H1 (cell line): ENCODE results near the gene CARM1. TPM values are rescaled to one million over a fixed set of nuclear protein-coding genes. Genes with fewer than 3 reads are reported as not detected.
"Not testable (repeated sequence)": the region's sequence is repeated elsewhere in the genome, so short reads cannot be mapped to it uniquely, and the experiment has no call there.

Experiments
- CTCF ChIA-PET: fragments of 300-600 bp; sonication (Branson Sonifier 250); formaldehyde crosslinking; loops from one replicate; lab custom pipeline; 2021; ENCODE audit not compliant: partially characterized antibody; lab: Charles Lee
- POLR2A ChIA-PET: fragments of 300-600 bp; sonication (Branson Sonifier 250); formaldehyde crosslinking; loops from one replicate; lab custom pipeline; 2021; ENCODE audit warnings: inconsistent platforms; ENCODE audit not compliant: partially characterized antibody; lab: Charles Lee
- DNase-seq, 2 experiments: peaks; one replicate each; pipeline versions ENCODE4 v3.0.0 to v3.0.0-alpha.2; 2010 to 2022; ENCODE audit warnings: low spot score in 2 of 2, low read depth in 1 of 2, mixed read lengths in 1 of 2
- FAIRE-seq: peaks from 2 replicates; lab custom pipeline; 2011; peaks lifted over from hg19 to GRCh38; lab: Jason Lieb, UNC
- H2AFZ ChIP-seq: 2 replicates; pipeline ENCODE4 v1.8.1; 2012; ENCODE audit warnings: low read length, inconsistent platforms
- H2AK5ac ChIP-seq: 2 replicates; pipeline ENCODE4 v1.6.1; 2013; ENCODE audit warnings: low read depth, low read length
- H2BK120ac ChIP-seq: replicated peaks from 2 replicates; pipeline ENCODE3; 2013; ENCODE audit warnings: low read depth, low read length, inconsistent platforms
- H2BK12ac ChIP-seq: 2 replicates; pipeline ENCODE4 v1.6.1; 2013; ENCODE audit warnings: low read depth, low read length
- H2BK15ac ChIP-seq: 2 replicates; pipeline ENCODE4 v1.6.1; 2013; ENCODE audit warnings: low read length
- H2BK20ac ChIP-seq: 2 replicates; pipeline ENCODE4 v1.6.1; 2013; ENCODE audit warnings: low read length
- H2BK5ac ChIP-seq: 2 replicates; pipeline ENCODE4 v1.6.1; 2013; ENCODE audit warnings: low read depth, low read length
- H3K14ac ChIP-seq: 2 replicates; pipeline ENCODE4 v1.6.1; 2013; ENCODE audit warnings: inconsistent platforms; ENCODE audit not compliant: insufficient read length
- H3K18ac ChIP-seq: 2 replicates; pipeline ENCODE4 v1.6.1; 2013; ENCODE audit warnings: low read length; ENCODE audit errors: extremely low read depth
- H3K23ac ChIP-seq: 2 replicates; pipeline ENCODE4 v1.6.1; 2013; ENCODE audit warnings: inconsistent platforms; ENCODE audit not compliant: insufficient read length
- H3K23me2 ChIP-seq: 2 replicates; pipeline ENCODE4 v1.6.1; 2013; ENCODE audit warnings: low read depth, low read length
- H3K27ac ChIP-seq: 2 replicates; pipeline ENCODE4 v1.6.1; 2011; ENCODE audit warnings: low read depth, low read length, inconsistent platforms
- H3K27me3 ChIP-seq, 4 experiments: replicated peaks in 1 of 4; 1 replicate in 1 of 4; 2 replicates in 3 of 4; pipeline versions ENCODE4 v1.6.1 to v1.8.1; 2011 to 2013; ENCODE audit warnings: low read length in 3 of 4, mild to moderate bottlenecking in 3 of 4, inconsistent platforms in 2 of 4, mixed read lengths in 2 of 4, moderate library complexity in 1 of 4; ENCODE audit not compliant: control insufficient read depth in 3 of 4, insufficient read depth in 3 of 4; ENCODE audit errors: extremely low read depth in 1 of 4
- H3K36me3 ChIP-seq, 4 experiments: 2 replicates each; pipeline versions ENCODE4 v1.6.1 to v1.8.1; 2011 to 2013; ENCODE audit warnings: mild to moderate bottlenecking in 4 of 4, low read length in 3 of 4, moderate library complexity in 2 of 4, control low read depth in 1 of 4, inconsistent platforms in 1 of 4; ENCODE audit not compliant: insufficient read depth in 4 of 4, control insufficient read depth in 2 of 4
- H3K4ac ChIP-seq: replicated peaks from 2 replicates; pipeline ENCODE3; 2013; ENCODE audit warnings: low read length, low read depth, mixed read lengths, inconsistent platforms; ENCODE audit not compliant: insufficient read length
- H3K4me1 ChIP-seq, 4 experiments: replicated peaks in 1 of 4; 1 replicate in 1 of 4; 2 replicates in 3 of 4; pipeline versions ENCODE4 v1.6.1 to v1.8.1; 2011 to 2013; ENCODE audit warnings: low read length in 3 of 4, inconsistent platforms in 2 of 4, mixed read lengths in 1 of 4; ENCODE audit not compliant: insufficient read depth in 4 of 4, control insufficient read depth in 3 of 4
- H3K4me2 ChIP-seq, 2 experiments: 2 replicates each; pipeline versions ENCODE4 v1.6.1 to v1.8.1; 2011 to 2013; ENCODE audit warnings: low read depth in 2 of 2, low read length in 2 of 2, control low read depth in 1 of 2, inconsistent platforms in 1 of 2, mild to moderate bottlenecking in 1 of 2; ENCODE audit not compliant: insufficient read depth in 1 of 2
- H3K4me3 ChIP-seq, 4 experiments: fragments of 200-600, 300-600 bp in 1 of 4; sonication (generic), shearing (Covaris generic), sonication (Bioruptor Twin) in 1 of 4; 2 replicates each; pipeline versions ENCODE4 v1.5.1 to v1.8.1; 2011 to 2016; ENCODE audit warnings: low read length in 4 of 4, low read depth in 3 of 4, control low read depth in 2 of 4, inconsistent platforms in 2 of 4, mild to moderate bottlenecking in 2 of 4, mixed read lengths in 1 of 4, moderate library complexity in 1 of 4; ENCODE audit not compliant: insufficient read depth in 2 of 4; ENCODE audit errors: extremely low read depth in 1 of 4
- H3K56ac ChIP-seq: replicated peaks from 2 replicates; pipeline ENCODE3; 2013; ENCODE audit warnings: low read depth, mild to moderate bottlenecking, mixed read lengths, low read length, inconsistent platforms; ENCODE audit not compliant: insufficient read length
- H3K79me1 ChIP-seq: 2 replicates; pipeline ENCODE4 v1.6.1; 2013; ENCODE audit warnings: low read depth, low read length, control low read depth
- H3K79me2 ChIP-seq, 2 experiments: 2 replicates each; pipeline versions ENCODE4 v1.6.1 to v1.8.1; 2012 to 2013; ENCODE audit warnings: low read length in 2 of 2, mild to moderate bottlenecking in 2 of 2, inconsistent platforms in 1 of 2; ENCODE audit not compliant: insufficient read depth in 2 of 2, control insufficient read depth in 1 of 2
- H3K9ac ChIP-seq, 4 experiments: replicated peaks in 1 of 4; 1 replicate in 1 of 4; 2 replicates in 3 of 4; pipeline versions ENCODE4 v1.6.1 to v1.8.1; 2011 to 2013; ENCODE audit warnings: low read depth in 3 of 4, low read length in 3 of 4, control low read depth in 2 of 4, mild to moderate bottlenecking in 2 of 4, moderate library complexity in 2 of 4, inconsistent platforms in 1 of 4; ENCODE audit errors: extremely low read depth in 1 of 4
- H3K9me3 ChIP-seq, 2 experiments: 2 replicates each; pipeline versions ENCODE4 v1.6.1 to v1.8.1; 2012 to 2013; ENCODE audit warnings: mild to moderate bottlenecking in 2 of 2, moderate library complexity in 2 of 2, control low read depth in 1 of 2, inconsistent platforms in 1 of 2, low read depth in 1 of 2, low read length in 1 of 2, mixed read lengths in 1 of 2; ENCODE audit not compliant: insufficient read depth in 2 of 2
- H4K20me1 ChIP-seq, 2 experiments: replicated peaks in 1 of 2; 2 replicates each; pipeline versions ENCODE3 to v1.8.1; 2011 to 2013; ENCODE audit warnings: inconsistent platforms in 2 of 2, low read length in 2 of 2, mild to moderate bottlenecking in 1 of 2; ENCODE audit not compliant: insufficient read depth in 2 of 2, control insufficient read depth in 1 of 2
- H4K5ac ChIP-seq: 2 replicates; pipeline ENCODE4 v1.6.1; 2013; ENCODE audit warnings: low read length, low read depth, mixed read lengths, inconsistent platforms; ENCODE audit not compliant: insufficient read length
- H4K8ac ChIP-seq: 2 replicates; pipeline ENCODE4 v1.8.0; 2013; ENCODE audit warnings: mild to moderate bottlenecking, moderate library complexity, low read length, inconsistent platforms; ENCODE audit not compliant: insufficient read depth; ENCODE audit errors: extremely low read depth
- H4K91ac ChIP-seq: replicated peaks from 2 replicates; pipeline ENCODE3; 2013; ENCODE audit warnings: low read length, mixed read lengths, inconsistent platforms; ENCODE audit not compliant: insufficient read length
- WGBS, 2 experiments: shearing (Covaris generic) in 1 of 2; methylation state at CpG; one replicate each; pipeline versions ENCODE4 v1.1.6 to v1.1.7; 2013 to 2015; ENCODE audit warnings: low lambda C conversion rate in 2 of 2, mixed read lengths in 2 of 2, inconsistent platforms in 1 of 2, low coverage in 1 of 2, missing lambda C conversion rate in 1 of 2; ENCODE audit not compliant: insufficient replicate concordance in 2 of 2, insufficient coverage in 1 of 2, insufficient read length in 1 of 2; ENCODE audit errors: extremely low coverage in 1 of 2, missing lambda C conversion rate in 1 of 2; 5-methylcytosine and 5-hydroxymethylcytosine counted together
- polyA plus RNA-seq, 7 experiments: library from polyadenylated mRNA; depleted of rRNA in 3 of 7; stranded (reverse) in 5 of 7; unstranded in 2 of 7; fragments of >200 nt in 5 of 7; fragments of 200-250 nt in 2 of 7; gene quantifications; 1 replicate in 5 of 7; 2 replicates in 1 of 7; 4 replicates in 1 of 7; pipeline versions ENCODE4 v1.2.1 to v1.2.3, GENCODE V29; 2011 to 2013; ENCODE audit warnings: missing spikeins in 2 of 7, mixed read lengths in 2 of 7
- total RNA-seq: library from RNA; stranded (reverse); fragmentation: NEBNext Ultra II Directional; extraction: Animal tissue kit (Norgen Biotek cat#: 25700); gene quantifications from 2 replicates; pipeline ENCODE4 v1.2.1, GENCODE V29; 2021

The CARM1 gene
- total and polyA plus RNA-seq, 2 of the 8 experiments (the other 6 are each of a cell fraction or from before 2014, with no cell fraction given) = 134 to 164 TPM

- not testable (repeated sequence) for H3K79me2 ChIP-seq, H3K79me1 ChIP-seq, H3K4ac ChIP-seq, H3K27me3 ChIP-seq, H3K36me3 ChIP-seq, FAIRE-seq, H3K4me3 ChIP-seq, H2BK15ac ChIP-seq, H2BK12ac ChIP-seq, H2BK20ac ChIP-seq, H3K9me3 ChIP-seq, H2BK5ac ChIP-seq, H3K23me2 ChIP-seq, H4K8ac ChIP-seq, H3K4me1 ChIP-seq, H4K5ac ChIP-seq, H3K56ac ChIP-seq, H4K91ac ChIP-seq, DNase-seq, H3K23ac ChIP-seq, H3K14ac ChIP-seq, H3K27ac ChIP-seq, H2BK120ac ChIP-seq, H2AK5ac ChIP-seq, H3K18ac ChIP-seq, H2AFZ ChIP-seq, H4K20me1 ChIP-seq, H3K9ac ChIP-seq, H3K4me2 ChIP-seq
- CTCF ChIA-PET = interaction anchor here (0.6 to 21.2 kb wide), 13 partner anchors 9 to 748 kb away, joined by 3 to 249 read pairs (median 4); partner anchors contain the start of gene TMED1
- POLR2A ChIA-PET = interaction anchor here (0.6 to 3.2 kb wide), 3 partner anchors 11 to 139 kb away, joined by 3 to 22 read pairs (median 3); partner anchors contain the start of gene TMED1
- 100% methylated on average over 1 of the region's 1 CpG; no CpG with 5 or more reads in 1 of the 2 experiments for WGBS, 2 experiments
These were observed 14.5 kb upstream of the CARM1 start for GRCh38 chr19:10856899-10857298.
